HG03175 (cell line): ENCODE data around the gene TOR2A.

Experiments
- ATAC-seq: cut with Tn5 transposase; IDR thresholded peaks from one replicate; pipeline ENCODE4 v1.9.1; 2021; ENCODE audit warnings: mild to moderate bottlenecking, moderate library complexity; ENCODE audit not compliant: unreplicated experiment

Gene TOR2A

DNA sequence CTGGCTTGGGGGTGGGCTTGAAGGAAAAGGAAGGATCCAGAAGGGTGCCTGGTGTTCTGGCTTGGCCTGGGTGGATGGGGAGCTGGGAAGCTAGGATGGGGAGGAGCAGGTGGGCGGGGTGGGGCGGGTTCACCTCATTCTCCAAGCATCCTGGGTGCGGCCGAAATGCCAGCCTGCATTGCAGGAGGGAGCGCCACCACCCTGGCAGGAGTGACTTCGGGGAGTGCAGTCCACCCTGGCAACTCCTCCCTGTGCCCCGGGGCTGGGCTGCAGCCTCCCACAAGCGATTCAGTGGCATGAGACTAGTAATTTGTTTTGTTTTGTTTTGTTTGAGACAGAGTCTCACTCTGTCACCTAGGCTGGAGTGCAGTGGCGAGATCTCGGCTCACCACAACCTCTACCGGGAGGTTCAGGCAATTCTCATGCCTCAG is 13.7 kb downstream of the TOR2A start:
- no peak for ATAC-seq

DNA sequence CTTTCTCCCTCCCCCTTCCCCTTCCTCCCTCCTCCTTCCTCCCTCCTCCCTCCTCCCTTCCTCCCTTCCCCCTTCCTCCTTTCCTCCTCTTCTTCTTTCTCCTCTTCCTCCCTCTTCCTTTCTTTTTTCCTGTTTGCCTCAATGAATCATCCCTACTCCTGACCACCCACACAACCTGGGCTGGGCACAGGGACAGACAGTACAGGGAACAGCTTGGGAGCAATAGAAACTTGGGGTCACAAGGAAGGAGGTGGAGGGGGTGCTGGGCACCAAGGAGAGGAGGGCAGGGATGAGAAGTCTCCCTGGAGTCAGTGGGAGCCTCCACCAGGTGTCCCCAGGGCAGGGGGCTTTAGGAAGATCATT is 14.2 kb downstream of the TOR2A start:
- no peak for ATAC-seq

DNA sequence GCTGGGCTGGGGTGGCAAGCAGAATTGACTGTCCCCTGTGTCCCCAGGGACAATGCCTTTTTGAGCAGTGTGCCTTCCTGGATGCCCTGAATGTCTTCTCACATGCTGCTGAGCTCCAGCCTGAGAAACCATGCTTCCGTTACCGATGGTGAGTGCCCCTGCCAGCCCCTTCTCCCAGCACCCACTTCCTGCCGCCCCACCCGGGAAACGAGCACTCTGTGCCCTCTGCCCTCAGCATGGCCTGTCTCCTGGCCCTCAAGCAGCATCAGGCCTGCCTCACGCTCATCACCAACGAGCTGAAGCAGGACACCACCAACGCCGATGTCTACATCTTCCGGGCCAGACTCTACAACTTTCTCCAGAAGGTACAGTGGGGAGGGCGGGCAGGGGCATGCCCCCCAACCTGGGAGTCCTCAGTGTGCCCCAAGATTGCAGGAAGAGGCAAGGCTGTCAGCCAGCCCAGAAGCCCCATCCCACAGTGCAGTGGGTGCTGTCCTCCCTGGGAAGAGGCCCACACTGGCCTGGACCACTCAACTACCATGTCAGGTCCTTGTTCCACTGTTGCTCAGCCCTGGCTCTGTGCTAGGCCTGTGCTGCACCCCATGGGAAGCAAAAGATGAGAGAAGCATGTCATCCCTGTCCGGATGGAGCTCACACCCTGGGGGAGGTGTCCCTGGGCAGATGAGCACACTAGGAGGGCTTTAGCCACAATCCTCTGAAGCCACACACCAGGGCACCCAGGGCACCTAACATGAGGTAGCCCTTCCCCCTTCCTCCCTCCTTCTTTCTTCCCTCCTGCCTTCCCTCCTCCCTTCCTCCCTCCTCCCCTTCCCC is 14.8 kb downstream of the TOR2A start:
- no peak for ATAC-seq

DNA sequence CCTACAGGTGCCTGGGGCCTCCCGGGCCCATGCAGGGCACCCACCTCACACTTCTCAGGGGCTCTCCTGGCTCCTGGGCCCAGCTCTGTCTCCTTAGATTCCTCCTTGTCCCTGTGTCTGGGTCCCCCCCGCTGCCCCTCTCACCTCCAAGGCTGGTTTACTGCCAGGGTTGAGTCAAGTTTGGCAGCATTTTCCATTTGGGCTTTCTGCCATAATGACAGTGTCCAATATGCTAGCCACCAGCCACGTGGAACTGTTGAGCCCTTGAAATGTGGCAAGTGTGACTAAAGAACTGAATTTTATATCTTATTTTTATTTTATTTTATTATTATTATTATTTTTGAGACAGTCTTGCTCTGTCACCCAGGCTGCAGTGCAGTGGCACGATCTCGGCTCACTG is 17.3 kb downstream of the TOR2A start:
- ATAC-seq, result no peak

DNA sequence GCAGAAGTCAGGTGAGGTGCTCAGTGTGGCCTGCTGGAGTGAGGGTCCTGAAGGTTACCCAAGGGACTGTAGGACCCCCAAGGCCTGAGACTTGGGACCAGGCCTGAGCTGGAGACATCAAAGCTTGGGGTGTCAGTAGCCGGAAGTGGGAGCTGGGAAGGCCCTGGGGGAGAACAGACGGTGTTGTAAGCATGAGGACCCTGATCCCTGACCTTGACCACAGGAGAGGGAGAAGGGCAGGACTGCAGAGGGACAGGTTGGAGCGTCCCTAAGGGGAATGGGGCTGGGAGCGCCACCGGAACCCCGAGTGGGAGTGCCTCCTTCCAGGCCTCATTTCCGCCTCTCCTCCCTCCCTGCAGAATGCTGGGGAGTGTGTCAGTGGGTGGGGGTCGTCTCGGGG is 18.7 kb downstream of the TOR2A start:
- ATAC-seq, result no peak

DNA sequence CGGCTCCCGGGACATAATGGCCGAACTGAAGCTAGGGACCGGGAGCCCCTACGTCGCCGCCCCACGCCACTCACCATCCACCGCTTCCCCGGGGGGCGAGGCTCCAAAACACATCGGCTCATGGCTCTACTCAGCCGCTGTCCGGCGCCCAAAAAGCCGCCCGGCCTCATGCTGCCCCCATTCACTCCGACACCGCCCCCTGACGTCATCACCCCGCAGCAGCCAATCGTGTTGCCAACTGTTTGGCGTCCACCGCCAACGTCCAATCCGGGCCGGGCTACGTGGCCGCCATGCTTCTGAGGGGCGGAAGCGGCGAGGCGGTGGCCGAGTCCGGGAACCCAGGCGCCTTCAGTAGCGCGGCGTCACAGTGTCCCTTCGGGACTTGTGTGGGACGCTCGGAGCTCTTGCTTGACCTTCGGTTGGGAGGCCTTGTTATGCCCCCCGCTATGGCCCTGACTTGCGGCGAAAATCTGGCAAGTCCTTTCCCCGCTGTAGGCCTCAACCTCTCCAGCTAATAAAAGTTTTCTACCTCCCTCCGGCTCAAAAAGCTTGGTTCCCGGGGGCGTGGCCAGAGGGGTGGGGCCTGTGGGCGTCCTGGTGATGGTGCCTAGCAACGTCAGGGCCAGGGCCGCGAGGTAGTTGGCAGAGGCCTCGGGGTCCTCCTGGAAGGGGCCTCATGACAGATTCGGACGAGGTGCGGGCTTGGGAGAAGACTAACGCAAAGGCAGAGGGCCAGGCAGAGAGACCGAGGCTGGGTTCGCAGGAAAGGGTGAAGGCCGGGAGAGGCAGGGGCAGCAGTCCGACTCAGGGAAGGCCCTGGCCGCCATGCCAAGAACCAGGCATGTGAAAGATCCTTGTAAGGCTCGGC is 19.4 kb downstream of the TOR2A start, which contains the start of the genes PTRH1 and TTC16:
TSS of gene PTRH1 (minus strand) at position 194 of the 868 bp plus-strand sequence. CDS start at position 170, 24 bp downstream.
TSS of gene TTC16 (plus strand) at position 610 of the 868 bp plus-strand sequence. CDS start at position 677, 67 bp downstream.
- ATAC-seq, result peak; percentile 90

DNA sequence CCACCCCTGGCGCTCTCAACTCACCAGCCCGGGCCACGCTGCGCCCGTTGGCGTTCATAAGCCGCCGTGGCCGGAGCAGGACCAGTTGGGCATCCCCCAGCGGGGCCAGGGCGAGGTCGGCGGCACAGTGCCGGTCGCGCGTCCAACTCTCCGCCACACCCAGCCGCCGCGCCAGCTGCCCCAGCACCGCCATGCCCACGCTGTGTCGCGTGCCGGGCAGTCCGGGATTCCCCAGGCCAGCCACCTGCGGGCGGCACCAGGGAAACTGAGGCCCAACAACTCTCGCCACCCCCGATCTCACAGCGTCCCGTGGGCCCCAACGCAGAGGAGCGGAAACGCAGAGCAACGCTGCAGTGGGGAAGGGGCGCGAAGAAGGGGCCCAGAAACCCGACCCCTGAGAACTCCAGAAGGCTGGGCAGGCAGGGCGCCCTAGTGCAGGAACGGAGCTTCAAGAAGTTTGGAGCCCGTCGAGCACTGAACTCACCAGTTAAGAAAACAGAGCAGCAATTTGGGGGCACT is 20.1 kb downstream of the TOR2A start:
- peak; percentile 1 for ATAC-seq

DNA sequence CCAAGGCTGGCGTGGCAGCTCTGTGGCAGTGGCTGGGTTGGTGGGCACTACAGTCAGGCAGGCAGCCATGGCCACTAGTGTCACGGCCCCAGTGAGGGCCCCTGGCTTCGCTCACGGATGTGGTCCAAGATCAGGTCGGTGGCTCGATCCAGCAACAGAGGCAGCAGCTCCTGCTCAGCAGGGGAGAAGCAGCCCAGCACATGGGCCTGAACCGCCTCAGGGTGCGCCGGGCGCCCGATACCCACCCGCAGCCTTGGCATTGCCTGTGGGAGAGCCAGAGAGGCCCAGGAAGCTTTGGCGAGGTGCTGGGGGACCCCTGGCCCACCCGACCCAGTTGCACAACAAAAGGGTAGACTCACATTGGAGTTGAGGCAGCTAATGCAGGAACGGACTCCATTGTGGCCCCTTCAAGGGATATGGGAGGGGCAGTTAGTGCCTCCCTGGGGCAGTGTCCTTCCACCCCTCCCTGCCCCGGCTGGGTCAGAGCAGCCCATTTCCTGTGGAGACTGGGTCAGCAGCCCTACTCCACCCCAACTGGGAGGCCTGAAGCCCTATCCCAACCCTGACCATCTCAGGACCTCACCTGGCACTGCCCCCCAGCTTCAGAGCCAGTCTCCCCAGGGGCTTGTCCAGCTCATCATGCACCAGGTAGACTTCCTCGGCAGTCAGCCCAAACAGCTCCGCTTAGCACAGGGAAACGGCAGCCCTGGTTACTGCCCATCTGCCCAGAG is 20.9 kb downstream of the TOR2A start:
- ATAC-seq, result no peak

DNA sequence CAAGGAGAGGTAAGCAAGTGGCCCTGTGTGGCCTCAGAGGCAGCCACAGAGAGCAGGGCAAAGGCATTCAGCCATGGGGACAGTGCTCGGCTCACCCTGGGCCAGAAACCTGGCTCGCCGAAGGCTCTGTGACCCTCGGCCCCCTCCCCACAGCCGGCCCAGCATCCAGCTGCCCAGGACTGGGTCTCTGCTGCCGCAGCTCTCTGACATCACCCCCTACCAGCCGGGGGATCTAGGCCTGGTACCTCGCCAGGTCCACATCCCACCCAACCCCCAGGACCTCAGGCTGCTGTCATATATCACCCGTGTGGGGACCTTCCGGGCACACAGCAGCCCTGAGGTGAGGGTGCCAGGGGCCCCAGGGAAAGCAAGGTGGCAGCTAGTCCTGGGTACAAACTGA is 22.2 kb downstream of the TOR2A start:
- no peak for ATAC-seq

DNA sequence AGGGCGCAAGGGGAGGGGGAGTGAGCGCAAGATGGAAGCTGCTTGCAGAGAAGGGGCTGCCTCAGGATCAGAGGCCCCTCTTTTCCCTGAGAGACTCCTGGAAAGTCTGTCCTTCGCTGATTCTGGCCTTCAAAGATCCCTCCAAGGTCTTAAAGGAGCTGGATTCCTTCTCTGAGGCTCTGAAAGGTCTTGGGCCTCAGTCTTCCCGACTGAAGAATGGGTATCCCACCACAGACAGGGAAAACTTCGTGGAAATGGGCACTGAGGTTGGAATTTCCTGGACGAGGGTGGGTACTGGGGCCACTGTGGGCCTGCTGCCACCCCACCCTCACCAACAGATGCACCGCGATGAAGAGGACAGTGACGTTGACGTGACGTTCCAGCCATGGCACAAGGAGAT is 22.7 kb downstream of the TOR2A start:
- ATAC-seq, result no peak

DNA sequence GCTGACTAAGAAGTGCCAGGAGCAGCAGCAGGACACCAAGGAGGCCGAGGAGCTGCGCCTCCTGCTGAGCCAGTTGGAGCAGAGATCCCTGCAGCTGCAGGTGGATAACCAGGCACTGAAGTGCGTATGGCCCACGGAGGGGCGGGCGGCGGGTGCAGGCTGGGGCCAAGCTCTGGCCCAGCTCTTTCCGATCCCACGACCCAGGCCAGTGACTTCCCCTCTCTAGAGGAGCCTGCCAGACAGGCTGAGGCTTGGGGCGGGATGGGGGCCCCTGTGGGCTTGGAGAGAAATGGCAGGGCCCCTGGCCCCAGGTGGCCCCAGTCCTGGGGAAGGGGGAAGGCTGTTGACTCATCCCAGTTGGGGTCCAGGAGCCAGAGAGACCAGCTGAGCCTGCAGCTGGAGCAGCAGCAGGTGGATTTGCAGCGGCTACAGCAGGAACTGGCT is 23.2 kb downstream of the TOR2A start:
- ATAC-seq, result no peak

DNA sequence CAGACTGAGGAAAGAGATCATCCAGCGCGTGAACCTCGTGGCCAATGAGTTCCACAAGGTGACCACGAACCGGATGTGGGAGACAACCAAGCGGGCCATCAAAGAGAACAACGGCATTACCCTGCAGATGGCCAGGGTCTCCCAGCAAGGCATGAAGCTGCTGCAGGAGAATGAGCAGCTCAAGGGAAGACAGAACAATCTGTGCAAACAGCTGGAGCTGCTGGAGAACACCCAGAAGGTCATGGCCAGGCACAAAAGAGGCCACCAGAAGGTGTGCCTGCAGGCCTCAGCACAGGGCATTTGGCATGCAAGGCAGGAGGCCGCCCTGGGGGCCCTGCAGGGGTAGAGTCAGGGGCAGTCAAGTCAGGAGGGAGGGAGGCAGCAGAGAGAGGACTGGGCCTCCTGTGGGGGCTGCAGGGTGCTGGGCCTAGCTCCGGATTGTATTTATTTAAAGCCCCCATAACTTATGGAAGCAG is 23.8 kb downstream of the TOR2A start:
- ATAC-seq, result no peak

DNA sequence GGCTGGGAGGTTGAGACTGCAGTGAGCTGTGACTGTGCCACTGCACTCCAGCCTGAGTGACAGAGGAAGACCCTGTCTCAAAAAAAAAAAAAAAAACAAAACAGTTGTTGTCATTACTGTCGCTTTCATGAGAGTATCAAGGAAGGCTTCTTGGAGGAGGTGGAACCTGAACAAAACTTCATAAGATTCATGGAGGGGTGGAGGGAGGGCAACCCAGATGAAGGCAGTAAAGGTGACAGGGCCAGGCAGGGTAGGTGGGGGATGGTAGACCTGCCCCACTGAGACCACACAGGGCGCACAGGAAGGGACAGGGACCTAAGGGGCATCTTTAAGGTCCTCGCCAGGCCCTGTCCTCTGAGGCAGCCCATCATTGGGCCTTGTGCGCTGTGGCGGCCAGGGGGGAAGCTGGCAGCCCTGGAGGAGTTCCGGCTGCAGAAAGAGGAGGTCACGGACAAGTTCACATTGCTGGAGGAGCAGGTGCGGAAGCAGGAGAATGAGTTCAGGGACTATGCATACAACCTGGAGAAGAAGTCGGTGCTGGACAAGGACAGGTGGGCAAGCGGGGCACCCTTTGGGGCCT is 24.8 kb downstream of the TOR2A start:
- ATAC-seq, result no peak

DNA sequence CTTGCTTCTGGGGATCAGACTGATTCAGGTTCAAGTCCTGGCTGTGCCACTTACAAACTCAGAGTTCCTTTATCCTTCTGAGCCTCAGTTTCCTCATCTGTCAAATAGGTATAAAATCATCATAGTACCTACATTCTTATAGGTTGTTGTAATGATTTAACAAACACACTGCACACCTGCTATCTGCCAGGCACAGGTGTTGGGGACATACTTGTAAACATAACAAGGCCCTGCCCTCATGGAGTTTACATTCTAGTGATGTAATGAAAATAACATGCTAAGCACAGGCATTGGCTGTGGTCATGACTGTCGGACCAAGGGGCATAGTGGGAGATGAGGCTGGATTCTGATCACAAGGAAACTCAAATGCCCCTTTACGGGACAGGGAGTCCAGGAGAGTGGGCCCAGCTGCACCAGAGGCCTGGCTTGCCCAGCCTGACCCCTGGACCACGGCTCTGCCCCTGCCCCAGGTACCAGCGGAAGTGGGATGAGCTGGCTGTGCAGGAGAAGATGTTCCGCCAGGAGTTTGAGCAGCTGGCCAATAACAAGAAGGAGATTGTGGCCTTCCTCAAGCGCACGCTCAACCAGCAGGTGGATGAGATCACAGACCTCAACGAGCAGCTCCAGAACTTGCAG is 26.0 kb downstream of the TOR2A start:
- no peak for ATAC-seq

DNA sequence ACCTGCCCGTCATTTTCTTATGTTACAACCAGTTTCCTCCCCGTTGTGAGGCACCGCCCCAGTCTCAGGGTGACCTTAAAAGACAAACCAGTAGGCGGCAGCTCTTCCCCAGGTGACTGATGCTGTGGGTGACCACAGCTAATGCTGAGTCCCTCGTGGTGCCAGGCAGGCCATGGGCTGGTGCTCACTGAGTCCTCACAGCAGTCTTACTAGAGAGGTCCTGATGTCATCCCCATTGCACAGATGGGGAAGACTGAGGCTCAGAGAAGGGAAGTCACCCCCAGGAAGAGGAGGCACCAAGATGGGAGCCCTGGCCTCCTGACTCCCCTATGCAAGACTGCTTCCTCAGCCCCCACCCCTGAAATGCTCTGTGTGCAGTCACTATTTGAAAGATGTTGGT is 27.3 kb downstream of the TOR2A start:
- ATAC-seq, result no peak

DNA sequence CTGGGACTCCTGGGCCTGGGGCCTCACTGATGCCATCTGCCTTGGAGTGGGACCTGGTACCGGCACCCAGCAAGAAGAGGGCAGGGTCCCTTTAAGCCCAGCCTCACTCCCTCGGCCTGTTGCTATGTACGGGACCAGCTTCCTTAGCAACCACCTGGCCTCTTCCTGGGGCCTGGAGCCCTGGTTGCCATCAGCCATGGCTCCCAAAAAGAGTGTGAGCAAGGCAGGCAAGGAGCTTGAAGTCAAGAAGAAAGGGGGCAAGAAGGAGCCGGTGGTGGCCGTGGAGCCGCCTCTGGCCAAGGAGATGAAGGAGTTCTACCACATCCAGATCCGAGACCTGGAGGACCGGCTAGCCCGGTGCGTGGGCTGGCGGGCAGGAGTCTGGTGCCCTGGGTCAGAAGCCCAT is 28.3 kb downstream of the TOR2A start, which contains the start of gene CFAP157:
TSS of gene CFAP157 (plus strand) at position 153 of the 406 bp plus-strand sequence. CDS start at position 197, 44 bp downstream.
- no peak for ATAC-seq

DNA sequence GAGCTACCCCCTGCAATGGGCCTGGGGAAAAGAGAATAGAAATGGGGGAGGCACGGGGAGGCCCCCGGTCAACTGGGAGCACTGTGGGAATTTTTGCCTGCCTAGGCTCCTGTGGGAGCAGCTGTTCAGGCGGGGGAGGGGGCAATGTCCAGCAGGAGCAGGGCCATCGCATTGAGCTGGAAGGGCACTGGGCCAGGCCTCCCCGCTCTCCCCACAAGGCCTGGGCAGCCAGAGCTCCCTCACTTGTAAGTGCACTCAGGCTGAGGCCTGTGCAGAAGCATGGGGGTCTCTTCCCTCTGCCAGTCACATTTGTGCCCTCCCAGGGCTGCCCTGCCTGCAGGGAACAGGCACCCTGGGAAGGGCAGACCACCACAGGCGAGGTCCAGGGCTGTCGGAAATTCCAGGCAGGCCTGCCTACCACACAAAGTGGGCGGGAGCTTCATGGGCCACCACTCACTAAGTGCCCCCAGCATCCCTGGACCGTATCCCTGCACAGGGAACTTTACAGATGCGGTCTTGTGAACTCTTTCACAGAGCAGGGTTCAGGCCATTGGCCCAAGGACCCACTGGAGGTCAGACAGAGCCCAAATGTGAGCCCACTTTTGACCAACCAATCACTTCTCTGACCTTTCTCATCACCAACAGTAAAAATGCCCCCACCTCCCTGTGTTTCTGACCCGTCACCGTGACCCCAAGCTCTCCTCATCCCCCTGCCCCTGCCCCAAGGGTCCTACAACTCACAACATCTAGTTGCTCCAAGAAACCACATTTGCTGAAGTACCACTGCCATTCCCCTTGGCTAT is 29.3 kb downstream of the TOR2A start:
- no peak for ATAC-seq

DNA sequence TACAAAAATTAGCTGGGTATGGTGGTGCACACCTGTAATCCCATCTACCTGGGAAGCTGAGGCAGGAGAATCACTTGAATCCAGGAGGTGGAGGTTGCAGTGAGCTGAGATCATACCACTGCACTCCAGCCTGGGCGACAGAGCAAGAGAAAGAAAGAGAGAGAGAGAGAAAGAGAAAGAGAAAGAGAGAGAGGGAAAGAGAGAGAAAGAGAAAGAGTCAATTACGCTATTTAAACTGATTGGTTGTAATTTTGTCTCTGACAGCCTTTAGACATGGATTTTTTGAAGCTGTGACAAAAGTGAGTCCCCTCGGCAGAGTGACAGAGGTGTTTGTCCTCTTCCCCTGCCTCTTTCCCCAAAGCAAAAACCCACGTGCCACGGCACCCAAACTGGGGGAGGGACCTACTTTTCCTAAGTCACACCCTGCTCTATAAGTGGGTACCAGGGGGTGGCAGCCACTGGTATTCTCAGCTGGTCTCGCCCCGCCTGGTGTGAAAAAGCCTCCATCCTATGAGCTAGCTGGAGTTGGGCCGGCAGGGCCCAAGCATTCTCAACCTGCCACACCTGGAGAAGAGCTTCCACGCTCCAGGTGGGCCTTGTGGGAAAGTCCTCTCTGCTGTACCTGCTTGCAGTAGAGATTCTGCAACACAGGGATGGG is 31.7 kb downstream of the TOR2A start:
- no peak for ATAC-seq
